Sigmoid colon (tissue), 7 donors: ENCODE measurements around the gene ROBO1. TPM values are rescaled to one million over a fixed set of nuclear protein-coding genes. Genes with fewer than 3 reads are reported as not detected.

Experiments used
- DNase-seq: peaks from one replicate; pipeline ENCODE4 v3.0.0-alpha.2; 2019
- H3K27ac ChIP-seq, 4 donors: fragments of 200-600 bp; sonication (generic); one replicate each; pipeline ENCODE4 v1.5.1; 2016 to 2019; ENCODE audit warnings: mild to moderate bottlenecking in 1 of 4
- H3K27me3 ChIP-seq, 3 donors: fragments of 200-600 bp; sonication (generic); one replicate each; pipeline ENCODE4 v1.5.1; 2019; ENCODE audit warnings: mild to moderate bottlenecking in 1 of 3
- H3K36me3 ChIP-seq, 4 donors: fragments of 200-600 bp; sonication (generic); one replicate each; pipeline ENCODE4 v1.5.1; 2016 to 2019
- H3K4me1 ChIP-seq, 4 donors: fragments of 200-600 bp; sonication (generic); one replicate each; pipeline ENCODE4 v1.5.1; 2017 to 2019
- H3K4me3 ChIP-seq, 4 donors: fragments of 200-600 bp; sonication (generic); one replicate each; pipeline ENCODE4 v1.5.1; 2017 to 2019; ENCODE audit warnings: mild to moderate bottlenecking in 2 of 4, moderate library complexity in 1 of 4
- H3K9me3 ChIP-seq, 4 donors: fragments of 200-600 bp in 3 of 4; sonication (generic) in 3 of 4; one replicate each; pipeline versions ENCODE4 v1.5.1 to v1.6.1; 2013 to 2019
- EP300 ChIP-seq, 4 donors: sonication (generic); formaldehyde crosslinking; IDR thresholded peaks; one replicate each; pipeline ENCODE4 v1.6.1; 2017; ENCODE audit warnings: antibody characterized with exemption in 4 of 4
- POLR2A ChIP-seq, 2 donors: fragments of 450-650 bp; IDR thresholded peaks; one replicate each; pipeline ENCODE4 v1.6.1; 2016; ENCODE audit warnings: antibody characterized with exemption in 2 of 2, mild to moderate bottlenecking in 2 of 2, moderate library complexity in 2 of 2
- POLR2AphosphoS5 ChIP-seq, 4 donors: sonication (generic); formaldehyde crosslinking; IDR thresholded peaks; one replicate each; pipeline ENCODE4 v1.6.1; 2017; ENCODE audit warnings: antibody characterized with exemption in 4 of 4
- WGBS, 2 donors: extraction: QIAGEN DNeasy Blood & Tissue Kit; methylation state at CpG; one replicate each; pipeline ENCODE4 v1.1.7; 2013; 5-methylcytosine and 5-hydroxymethylcytosine counted together
- intact Hi-C: fragments of 100-400 bp; cut with DNase I; formaldehyde crosslinking; loops from one replicate; pipeline ENCODE4 v1.15.1; 2023
- polyA plus RNA-seq, 3 donors: library from polyadenylated mRNA; stranded (reverse); fragments of 200-250 nt; gene quantifications; one replicate each; pipeline ENCODE4 v1.2.3, GENCODE V29; 2013
- total RNA-seq, 4 donors: library from RNA; depleted of rRNA; stranded (reverse); fragments of >200 nt; gene quantifications; one replicate each; pipeline ENCODE4 v1.1.0, GENCODE V29; 2016
- TF ChIP-seq, protein P1 (sequence below), 4 experiments: fragments of 450-650 bp in 3 of 4; fragments of 200-600 bp in 1 of 4; IDR thresholded peaks; one replicate each; pipeline ENCODE4 v1.5.1; 2016 to 2019; ENCODE audit warnings: antibody characterized with exemption in 4 of 4, mild to moderate bottlenecking in 3 of 4, moderate library complexity in 2 of 4
- donor health status: healthy with polysubstance abuse.
- donor health status: Bipolar disorder and iron deficiency.
- donor health status: healthy.

Gene ROBO1
- total and polyA plus RNA-seq, 7 donors, result 0.69 to 45.7 (median 32.4) TPM

- Histone ChIP-seq H3K27ac (no peak overlapping the region), H3K4me1 (peaks cover 0 to 7% (median 5%) of the 10 kb centered on the region in 4 donors), H3K4me3 (no peak overlapping the region), H3K27me3 (no peaks in the 10 kb centered on the region), H3K36me3 (no peaks in the 10 kb centered on the region), H3K9me3 (no peaks in the 10 kb centered on the region)
- TF ChIP-seq POLR2AphosphoS5 (IDR thresholded peaks at IDR 0.05) (no peak), POLR2A (IDR thresholded peaks at IDR 0.05) (no peak), EP300 (IDR thresholded peaks at IDR 0.05) (no peak)
- TF ChIP-seq, protein P1, sequence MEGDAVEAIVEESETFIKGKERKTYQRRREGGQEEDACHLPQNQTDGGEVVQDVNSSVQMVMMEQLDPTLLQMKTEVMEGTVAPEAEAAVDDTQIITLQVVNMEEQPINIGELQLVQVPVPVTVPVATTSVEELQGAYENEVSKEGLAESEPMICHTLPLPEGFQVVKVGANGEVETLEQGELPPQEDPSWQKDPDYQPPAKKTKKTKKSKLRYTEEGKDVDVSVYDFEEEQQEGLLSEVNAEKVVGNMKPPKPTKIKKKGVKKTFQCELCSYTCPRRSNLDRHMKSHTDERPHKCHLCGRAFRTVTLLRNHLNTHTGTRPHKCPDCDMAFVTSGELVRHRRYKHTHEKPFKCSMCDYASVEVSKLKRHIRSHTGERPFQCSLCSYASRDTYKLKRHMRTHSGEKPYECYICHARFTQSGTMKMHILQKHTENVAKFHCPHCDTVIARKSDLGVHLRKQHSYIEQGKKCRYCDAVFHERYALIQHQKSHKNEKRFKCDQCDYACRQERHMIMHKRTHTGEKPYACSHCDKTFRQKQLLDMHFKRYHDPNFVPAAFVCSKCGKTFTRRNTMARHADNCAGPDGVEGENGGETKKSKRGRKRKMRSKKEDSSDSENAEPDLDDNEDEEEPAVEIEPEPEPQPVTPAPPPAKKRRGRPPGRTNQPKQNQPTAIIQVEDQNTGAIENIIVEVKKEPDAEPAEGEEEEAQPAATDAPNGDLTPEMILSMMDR (IDR thresholded peaks at IDR 0.05), result no peak
- intact Hi-C loops, result no loop called here
- 29 to 57% methylated on average over 1 of the region's 1 CpG for WGBS, 2 donors
- no peak for DNase-seq
Measured at GRCh38 chr3:79006077-79006476, 761.7 kb downstream of the ROBO1 start.

- H3K36me3 ChIP-seq, result no peaks in the 10 kb centered on the region
- DNase-seq, result no peak
- H3K9me3 ChIP-seq, result no peaks in the 10 kb centered on the region
- H3K27me3 ChIP-seq, result no peaks in the 10 kb centered on the region
- TF ChIP-seq POLR2A (IDR thresholded peaks at IDR 0.05) (no peak), POLR2AphosphoS5 (IDR thresholded peaks at IDR 0.05) (no peak), EP300 (IDR thresholded peaks at IDR 0.05) (no peak)
- TF ChIP-seq, protein P1 (IDR thresholded peaks at IDR 0.05), result no peak
- intact Hi-C loops, result no loop called here
- H3K4me1 ChIP-seq, result peaks cover 0 to 7% (median 3%) of the 10 kb centered on the region in 4 donors
- WGBS, 2 donors, result 72 to 78% methylated on average over 6 of the region's 6 CpGs
- H3K27ac ChIP-seq, result no peak overlapping the region
- no peak overlapping the region for H3K4me3 ChIP-seq
Measured at GRCh38 chr3:79005084-79005483, 762.7 kb downstream of the ROBO1 start.

GRCh38 chr3:79003994-79004393, 763.8 kb downstream of the ROBO1 start:
- TF ChIP-seq, protein P1 (IDR thresholded peaks at IDR 0.05), result no peak
- TF ChIP-seq POLR2AphosphoS5 (IDR thresholded peaks at IDR 0.05) (no peak), POLR2A (IDR thresholded peaks at IDR 0.05) (no peak), EP300 (IDR thresholded peaks at IDR 0.05) (no peak)
- Histone ChIP-seq H3K27me3 (no peaks in the 10 kb centered on the region), H3K36me3 (no peaks in the 10 kb centered on the region), H3K4me3 (no peak overlapping the region), H3K4me1 (peaks cover 0 to 7% (median 3%) of the 10 kb centered on the region in 4 donors), H3K9me3 (no peaks in the 10 kb centered on the region), H3K27ac (no peak overlapping the region)
- no peak for DNase-seq
- intact Hi-C loops, result no loop called here
- WGBS, 2 donors, result 91 to 95% methylated on average over 1 of the region's 1 CpG

DNA sequence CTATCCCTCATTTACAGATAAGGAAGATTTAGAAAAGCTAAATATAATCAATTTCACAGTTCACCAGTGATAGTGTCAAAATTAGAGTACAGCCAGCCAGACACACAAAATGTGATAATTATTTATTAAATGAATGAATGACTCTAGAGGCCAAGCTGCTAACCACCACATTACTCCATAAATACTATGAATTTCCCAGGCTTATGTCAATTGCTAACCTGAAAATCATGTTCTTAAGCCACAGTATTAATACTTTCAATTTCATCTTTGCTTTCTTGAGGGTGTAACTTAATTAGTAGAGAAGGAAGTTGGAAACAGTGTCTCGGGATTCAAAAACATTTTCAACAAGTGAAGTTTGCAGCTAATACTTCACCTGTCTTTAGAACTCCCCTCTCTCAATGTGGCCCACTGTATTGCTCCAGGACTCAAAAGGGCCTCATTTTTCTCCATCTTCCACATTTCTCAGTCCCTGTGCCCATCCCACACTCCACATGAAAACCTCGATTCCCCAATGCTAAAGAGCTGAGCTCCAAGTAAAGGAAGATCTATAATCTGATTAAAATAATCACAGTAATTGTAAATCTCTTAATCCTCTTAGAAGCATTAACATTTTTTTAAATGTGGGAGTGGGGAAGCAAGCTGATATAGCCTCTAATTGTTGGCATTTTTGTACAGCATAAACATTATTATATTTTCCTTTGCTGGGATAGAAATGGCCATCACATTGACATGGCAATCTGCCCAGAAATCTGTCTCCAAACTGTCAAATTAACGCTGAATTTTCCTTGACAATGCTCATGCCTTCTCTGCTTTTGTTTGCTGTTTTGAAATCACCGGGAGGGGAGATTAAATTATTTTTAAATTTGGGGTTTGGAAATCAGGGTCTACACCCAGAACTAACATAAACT, 765.1 kb downstream of the ROBO1 start:
- WGBS, 2 donors, result 60 to 64% methylated on average over 4 of the region's 4 CpGs
- no peaks in the 10 kb centered on the region for H3K27me3 ChIP-seq
- DNase-seq, result no peak
- TF ChIP-seq, protein P1 (IDR thresholded peaks at IDR 0.05), result no peak
- TF ChIP-seq POLR2AphosphoS5 (IDR thresholded peaks at IDR 0.05) (no peak), EP300 (IDR thresholded peaks at IDR 0.05) (no peak), POLR2A (IDR thresholded peaks at IDR 0.05) (no peak)
- intact Hi-C loops, result no loop called here
- no peaks in the 10 kb centered on the region for H3K36me3 ChIP-seq
- H3K4me1 ChIP-seq, result peaks cover 0 to 7% (median 3%) of the 10 kb centered on the region in 4 donors
- no peak overlapping the region for H3K27ac ChIP-seq
- no peak overlapping the region for H3K4me3 ChIP-seq
- H3K9me3 ChIP-seq, result no peaks in the 10 kb centered on the region
